Measurements from ENCODE around the gene TRABD2B.

Gene TRABD2B

DNA sequence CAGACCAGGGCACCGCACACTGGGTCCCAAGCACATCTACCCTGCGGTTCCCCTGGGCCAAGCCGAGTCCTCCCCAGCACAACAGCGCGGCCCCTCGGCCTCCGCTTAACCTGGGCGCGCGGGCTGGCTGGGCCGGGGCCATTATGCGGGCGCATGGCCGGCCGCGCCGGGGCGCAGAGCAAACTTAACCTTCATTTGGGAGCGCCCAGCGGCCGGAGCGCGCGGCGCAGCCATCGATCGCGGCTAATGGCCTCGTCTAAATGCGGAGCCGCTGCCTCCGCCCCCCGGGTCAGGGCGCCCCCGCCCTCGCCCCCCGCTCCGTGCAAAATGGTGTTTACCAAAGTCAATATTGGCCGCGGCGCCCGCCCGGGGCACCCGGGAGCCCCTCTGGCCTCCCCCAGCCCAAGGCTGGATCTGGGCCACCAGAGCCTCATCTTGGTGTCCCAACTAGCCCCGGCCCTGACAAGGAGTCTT lies 272.1 kb downstream of the TRABD2B start:
- no peak for DNase-seq (ENCODE audit: low read depth in 2 of 2)

DNA sequence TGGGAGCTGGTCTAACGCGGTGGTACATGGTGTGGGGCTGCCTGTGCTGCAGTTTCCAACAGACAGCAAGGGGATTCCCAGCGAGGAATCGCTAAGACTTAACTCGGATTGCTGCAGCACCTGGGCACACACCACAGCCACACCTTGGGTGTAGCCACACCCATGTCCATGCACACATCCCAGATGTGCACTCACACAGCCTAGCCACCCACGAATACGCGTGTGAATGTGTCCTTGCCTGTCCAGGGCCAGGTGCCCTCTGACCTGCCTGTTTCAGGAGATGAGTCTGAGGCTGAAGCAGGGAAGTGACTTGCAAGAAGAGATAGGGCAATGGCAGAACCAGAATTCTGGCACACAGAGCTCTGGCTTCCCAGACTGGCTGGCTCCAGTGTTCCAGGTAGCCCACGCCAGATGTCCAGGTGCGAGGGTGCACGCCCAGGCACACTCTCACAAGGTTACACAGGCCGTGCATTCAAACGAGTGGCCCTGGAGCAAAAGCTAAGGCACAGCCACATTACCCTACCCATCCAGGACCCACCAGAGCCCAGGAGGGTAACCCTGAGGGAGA lies 272.7 kb downstream of the TRABD2B start:
- no peak for DNase-seq (ENCODE audit: low read depth in 2 of 2)

DNA sequence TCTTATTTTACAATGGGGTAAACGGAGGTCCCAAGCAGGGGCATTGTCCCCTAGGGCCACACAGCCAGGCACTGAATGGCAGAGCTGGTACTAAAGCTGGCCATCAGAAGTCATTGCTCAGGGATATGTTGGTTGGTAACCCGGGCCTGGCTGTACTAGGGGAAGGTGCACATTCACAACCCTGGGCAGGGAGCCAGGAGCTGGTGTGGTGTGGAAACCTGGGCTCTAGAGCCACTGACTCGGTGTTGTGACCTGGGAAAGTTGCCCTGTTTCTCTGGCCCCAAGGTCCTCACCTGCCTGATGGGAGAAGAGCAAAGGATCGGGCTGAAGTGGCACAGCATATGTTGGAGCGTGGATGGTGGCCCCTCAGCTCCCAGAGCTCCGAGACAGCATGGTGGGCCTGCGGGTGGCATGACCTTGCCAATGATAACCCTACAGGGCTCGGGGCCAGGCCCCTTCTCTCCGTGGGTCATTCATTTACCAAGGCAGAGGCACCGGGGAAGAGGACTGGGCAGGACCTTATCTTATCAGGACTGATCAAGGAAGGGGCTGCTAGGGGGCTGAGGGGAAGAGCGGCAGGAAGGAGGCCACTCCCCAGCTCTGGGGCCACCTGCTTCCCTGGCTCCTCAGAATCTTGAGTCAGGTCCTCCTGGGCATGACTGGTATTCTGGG lies 274.1 kb downstream of the TRABD2B start:
- no peak for DNase-seq (ENCODE audit: low read depth in 2 of 2)

DNA sequence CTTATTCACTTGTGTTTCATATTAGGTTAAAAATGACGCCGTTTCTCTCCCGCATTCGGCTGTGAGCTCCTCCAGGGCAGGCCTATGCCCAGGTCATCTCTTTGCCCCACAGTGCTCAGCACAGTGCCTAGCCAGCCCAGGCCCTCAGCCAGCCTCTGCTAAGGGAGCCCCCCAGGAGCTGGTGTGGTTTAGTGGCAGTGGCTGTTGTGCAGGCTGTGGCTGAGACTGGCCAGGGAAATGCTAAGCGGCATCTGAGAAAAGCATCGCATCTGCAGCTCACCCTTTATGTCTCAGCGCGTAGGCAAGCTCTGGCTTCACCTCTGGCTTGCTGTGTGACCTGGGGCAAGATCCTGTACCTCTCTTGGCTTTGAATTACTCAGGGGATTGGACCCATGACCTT lies 275.1 kb downstream of the TRABD2B start:
- DNase-seq (ENCODE audit: low read depth in 2 of 2) = no peak

DNA sequence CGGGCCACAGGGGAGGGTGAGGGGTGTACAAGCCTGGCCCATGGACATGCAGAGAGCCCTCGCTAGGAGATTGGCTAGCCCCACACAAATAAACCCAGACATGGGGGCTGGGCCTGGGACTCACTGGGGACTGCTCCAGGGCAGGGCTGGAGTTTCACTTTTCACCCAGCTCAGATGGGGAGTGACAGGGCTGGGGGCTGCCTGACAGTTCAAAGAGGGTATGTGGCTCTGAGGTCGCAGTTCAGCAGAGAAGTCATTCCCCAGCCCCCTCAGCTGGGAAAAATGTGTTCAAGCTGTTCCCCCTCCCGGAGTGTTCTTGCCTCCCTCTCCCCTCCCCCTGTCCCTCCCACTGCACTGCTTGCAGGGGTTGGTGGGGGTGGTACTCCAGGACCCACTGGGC lies 277.1 kb downstream of the TRABD2B start:
- no peak for DNase-seq (ENCODE audit: low read depth in 2 of 2)

DNA sequence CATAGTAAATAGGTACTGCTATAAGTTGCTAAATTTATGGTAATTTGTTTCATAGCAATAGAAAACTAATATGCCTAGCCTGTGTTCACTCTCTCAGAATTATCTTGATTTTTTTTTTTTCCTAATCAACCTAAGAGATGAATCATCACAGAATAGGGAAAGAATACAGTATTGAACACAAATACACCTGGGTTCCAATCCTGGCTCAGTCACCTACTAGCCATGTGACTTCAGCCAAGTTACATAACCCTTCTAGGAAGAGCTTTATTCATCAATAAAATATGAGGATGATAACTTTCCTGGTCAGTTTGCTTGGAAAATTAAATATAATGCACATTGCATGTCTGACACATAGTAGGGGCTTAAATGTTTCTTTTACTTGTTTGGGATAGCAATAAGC lies 279.8 kb downstream of the TRABD2B start:
- no peak for DNase-seq (ENCODE audit: low read depth in 2 of 2)

DNA sequence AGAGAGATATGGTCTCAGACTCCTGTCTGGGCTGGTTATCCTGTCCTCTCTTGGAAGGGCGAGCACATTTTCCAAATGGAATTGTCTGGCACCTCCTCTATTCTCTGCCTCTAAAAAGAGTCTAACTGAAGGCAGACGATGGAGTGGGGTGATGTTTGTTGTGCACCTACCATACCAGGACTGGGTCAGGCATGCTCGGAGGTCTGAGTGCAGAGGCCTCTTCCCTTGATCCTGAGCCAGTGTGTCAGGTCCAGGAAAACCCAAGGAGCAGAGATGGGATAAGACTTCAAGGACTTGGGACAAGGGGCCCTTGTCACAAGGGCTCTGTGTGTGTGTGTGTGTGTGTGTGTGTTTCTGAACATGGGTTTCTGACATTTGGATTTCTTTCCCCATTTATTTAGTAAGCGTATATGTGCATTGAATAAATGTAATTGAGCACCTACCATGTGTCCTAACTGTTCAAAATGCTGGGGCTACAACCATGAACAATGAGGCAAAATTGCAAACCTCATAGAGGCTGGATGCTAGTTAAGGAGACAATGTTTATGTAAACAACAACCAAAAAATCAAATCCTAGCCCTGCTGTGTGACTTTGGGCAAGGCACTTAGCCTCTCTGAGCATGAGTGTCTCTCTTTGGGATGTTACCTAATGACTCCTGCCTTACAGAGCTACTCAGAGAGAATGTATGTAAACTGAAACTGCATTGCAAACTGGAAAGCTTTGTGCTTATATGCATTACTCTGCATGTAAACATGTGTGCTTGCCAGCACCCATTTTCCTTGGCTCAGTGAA lies 283.0 kb downstream of the TRABD2B start:
- no peak for DNase-seq (ENCODE audit: low read depth in 2 of 2)

DNA sequence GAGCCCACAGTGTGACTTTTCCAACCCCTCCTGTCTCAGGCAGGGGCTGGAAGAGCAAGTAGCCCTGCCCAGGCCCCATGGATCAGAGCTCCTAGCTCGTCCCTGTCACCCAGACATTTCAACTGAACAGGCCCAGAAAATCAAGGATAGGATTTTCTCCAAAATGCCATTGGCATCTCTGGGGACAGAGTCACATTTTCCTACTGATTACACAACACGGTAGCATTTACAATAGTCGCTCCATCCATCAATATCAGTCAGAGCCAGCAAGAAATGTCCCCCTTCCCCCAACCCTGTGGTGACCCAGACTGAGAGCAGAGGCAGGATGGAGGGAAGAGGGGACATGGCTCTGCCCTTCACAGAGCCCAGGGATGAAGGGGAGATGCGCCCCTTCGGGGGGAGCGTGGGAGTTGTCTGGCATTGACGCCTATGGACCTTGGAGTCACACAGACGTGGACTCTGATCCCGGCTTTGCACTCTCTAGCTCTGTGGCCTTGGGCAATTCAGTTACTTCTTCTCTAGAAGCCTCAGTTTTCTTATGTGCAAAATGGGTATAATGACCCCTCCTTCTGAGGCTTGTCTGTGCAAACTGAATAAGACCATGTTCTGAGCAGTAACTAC lies 283.7 kb downstream of the TRABD2B start:
- no peak for DNase-seq (ENCODE audit: low read depth in 2 of 2)

DNA sequence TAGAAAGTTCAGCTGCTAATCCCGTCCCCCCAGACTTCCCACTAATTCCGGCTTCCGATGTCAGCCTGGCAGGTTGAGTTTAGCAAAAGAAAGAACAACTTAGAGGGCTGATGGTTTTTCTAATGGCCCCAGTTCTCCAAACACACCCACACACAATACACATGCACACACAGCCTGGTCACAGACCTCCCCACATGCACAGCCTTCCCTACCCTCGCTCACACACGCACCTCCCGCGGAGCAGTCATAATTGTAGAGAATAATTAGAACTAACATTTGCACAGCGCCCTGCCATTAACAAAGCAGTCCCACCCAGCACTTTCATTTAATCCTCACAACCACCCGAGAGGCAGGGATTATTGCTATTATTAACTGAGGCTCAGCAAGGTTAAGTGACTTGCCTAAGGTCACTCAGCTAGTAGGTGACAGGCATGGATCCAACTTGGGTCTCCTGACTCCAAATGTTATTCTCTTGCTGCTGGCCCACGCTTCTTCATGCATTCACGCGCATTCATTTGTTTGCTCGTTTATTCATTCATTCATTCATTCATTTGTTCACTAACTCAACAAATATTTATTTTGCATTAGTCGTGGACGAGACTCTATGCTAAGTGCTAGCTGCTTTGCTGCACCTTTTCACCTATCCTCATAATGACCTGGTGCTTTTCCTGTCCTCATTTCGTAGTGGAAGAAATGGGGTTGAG lies 284.4 kb downstream of the TRABD2B start:
- no peak for DNase-seq (ENCODE audit: low read depth in 2 of 2)

DNA sequence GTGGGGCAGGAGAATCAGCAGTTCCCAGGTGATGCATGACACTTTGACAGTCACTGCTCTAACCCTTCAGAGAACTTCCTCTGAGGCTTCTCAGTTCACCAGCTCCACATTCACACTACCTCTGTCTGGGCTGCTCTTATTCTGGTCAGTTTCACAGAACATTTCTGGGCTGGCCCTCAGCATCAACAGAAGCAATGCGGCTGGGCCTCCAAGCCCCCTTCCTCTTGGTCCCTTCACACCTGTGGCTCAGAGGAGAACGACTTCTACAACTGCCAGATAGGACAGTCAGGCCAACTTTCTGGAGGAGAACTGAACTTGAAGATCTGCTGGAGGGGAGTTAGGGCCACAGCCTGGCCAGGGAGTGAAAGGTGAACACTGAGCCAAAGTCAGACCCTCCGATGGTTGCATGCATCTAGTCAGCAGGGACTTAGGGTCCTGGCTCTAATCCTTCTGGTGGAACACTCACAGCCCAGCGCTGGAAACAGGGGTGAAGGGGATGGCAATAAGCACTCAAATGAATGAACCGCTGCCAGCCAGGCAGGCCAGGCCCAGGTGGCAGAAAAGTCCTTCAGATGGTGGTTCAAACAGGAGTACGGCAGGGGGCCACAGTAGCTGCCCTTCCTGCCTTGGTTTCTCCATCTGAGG lies 285.2 kb downstream of the TRABD2B start:
- no peak for DNase-seq (ENCODE audit: low read depth in 2 of 2)

DNA sequence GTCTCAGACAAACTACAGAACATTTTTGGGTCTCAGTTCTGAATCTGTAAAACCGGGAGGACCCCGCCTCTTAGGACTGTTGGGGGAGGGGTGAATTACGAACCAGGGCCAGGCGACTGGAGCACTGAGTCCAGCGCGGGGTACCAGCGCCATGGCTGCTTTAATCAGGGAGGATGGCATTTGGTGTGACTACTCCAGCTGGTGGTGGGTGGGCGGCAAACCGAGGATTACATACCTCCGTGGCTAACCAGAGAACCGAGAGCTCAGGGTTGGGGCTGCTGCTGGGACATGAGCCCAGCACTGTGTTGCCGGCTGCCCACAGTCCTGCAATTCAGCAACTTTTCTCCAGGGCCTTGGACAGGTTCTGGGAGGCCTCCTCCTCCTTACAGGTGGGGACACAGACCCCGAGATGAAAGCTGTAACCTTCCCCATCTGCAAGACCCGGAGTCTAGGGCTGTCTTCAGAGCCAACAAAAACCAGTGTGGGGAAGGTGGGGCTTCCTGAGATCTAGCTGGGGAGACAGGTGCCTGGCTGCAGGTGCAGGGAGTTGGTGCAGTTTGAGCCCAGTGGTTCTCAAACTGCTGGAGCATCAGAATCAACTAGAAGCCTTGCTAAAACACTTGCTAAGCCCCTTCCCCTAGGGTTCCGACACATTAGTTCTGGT lies 285.9 kb downstream of the TRABD2B start:
- DNase-seq (ENCODE audit: low read depth in 2 of 2) = no peak

Measured in stimulated activated CD4-positive, alpha-beta T cell treated with anti-CD3 and anti-CD28 coated beads, Interleukin-4, amount 100 ng/mL, for 48 hours (primary cell).